Posterior vena cava (tissue), 2 donors: ENCODE data around the gene SAMD11. TPM values are rescaled to one million over a fixed set of nuclear protein-coding genes. Genes with fewer than 3 reads are reported as not detected.
"Not testable (repeated sequence)": the region's sequence is repeated elsewhere in the genome, so short reads cannot be mapped to it uniquely, and the experiment has no call there.

ENCODE experiments used
- DNase-seq: peaks from one replicate; pipeline ENCODE4 v3.0.0-alpha.2; 2020; ENCODE audit warnings: low spot score
- intact Hi-C, 2 donors: fragments of 100-400 bp; cut with DNase I; formaldehyde crosslinking; loops; one replicate each; pipeline versions ENCODE4 v1.14.1 to v1.14.2; 2022 to 2023
- total RNA-seq, 2 donors: library from RNA; stranded (reverse); fragmentation: NEBNext Ultra II Directional; extraction: Animal tissue kit (Norgen Biotek cat#: 25700); gene quantifications; one replicate each; pipeline ENCODE4 v1.2.1, GENCODE V29; 2021
- donor health status: DM: yes; HTN: yes; CAD: no.
- donor health status: DM: yes; HTN: yes; CAD: no.

SAMD11 gene
- total RNA-seq, 2 donors from 2014 or later: 16.5 to 38.0 TPM

DNA sequence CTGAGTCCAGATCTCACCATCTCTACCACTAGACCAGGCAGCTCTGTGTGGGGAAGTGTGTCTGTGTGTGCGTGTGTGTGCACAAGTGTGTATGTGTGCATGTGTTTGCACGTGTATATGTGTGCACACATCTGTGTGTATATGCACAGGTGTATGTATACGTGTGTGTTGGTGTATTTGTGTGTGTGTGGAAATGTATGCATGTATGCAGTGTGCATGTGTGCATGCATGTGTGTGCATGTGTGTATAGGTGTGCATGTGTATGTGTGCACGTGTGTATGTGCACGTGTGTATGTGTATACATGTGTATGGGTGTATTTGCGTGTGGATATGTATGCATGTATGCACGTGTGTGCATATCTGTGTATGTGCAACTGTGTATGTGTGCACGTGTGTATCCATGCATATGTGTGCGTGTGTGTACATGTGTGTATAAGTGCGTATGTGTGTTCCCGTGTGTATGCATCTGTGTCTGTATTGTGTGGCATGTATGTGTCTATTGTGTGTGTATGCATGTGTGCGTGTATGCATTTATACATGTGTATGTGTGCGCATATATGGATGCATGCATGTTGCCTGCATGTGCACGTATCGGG is 45.6 kb downstream of the SAMD11 start:
- intact Hi-C loops: no loop called here

DNA sequence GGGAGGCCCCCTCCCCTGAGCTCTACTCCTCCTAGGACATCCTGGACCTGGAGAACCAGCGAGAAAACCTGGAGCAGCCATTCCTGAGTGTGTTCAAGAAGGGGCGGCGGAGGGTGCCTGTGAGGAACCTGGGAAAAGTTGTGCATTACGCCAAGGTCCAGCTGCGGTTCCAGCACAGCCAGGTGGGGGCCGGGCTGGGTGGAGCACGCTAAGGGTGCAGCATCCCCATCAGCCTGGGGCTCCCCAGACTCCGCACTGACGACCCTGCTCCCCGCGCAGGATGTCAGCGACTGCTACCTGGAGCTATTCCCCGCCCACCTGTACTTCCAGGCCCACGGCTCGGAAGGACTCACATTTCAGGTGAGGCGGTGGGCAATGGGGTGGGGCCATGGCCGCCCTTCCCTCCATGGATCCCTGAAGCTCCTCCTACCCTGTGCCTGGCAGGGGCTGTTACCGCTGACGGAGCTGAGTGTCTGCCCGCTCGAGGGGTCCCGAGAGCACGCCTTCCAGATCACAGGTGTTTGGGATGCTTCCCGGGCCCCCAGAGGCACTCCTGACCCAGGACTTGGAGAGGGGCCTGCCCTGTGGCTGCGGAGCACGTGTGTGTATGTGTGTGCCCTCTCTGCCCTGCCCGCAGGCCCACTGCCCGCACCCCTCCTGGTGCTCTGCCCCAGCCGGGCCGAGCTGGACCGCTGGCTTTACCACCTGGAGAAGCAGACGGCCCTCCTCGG is 46.7 kb downstream of the SAMD11 start:
- intact Hi-C loops: no loop called here
- no peak for DNase-seq

More for the DNA sequence above, 45.6 kb downstream of the SAMD11 start:
- no peak for DNase-seq

- no peak for DNase-seq
- intact Hi-C loops: no loop called here
These were observed 47.4 kb downstream of the SAMD11 start for GRCh38 chr1:970973-971730.

DNA sequence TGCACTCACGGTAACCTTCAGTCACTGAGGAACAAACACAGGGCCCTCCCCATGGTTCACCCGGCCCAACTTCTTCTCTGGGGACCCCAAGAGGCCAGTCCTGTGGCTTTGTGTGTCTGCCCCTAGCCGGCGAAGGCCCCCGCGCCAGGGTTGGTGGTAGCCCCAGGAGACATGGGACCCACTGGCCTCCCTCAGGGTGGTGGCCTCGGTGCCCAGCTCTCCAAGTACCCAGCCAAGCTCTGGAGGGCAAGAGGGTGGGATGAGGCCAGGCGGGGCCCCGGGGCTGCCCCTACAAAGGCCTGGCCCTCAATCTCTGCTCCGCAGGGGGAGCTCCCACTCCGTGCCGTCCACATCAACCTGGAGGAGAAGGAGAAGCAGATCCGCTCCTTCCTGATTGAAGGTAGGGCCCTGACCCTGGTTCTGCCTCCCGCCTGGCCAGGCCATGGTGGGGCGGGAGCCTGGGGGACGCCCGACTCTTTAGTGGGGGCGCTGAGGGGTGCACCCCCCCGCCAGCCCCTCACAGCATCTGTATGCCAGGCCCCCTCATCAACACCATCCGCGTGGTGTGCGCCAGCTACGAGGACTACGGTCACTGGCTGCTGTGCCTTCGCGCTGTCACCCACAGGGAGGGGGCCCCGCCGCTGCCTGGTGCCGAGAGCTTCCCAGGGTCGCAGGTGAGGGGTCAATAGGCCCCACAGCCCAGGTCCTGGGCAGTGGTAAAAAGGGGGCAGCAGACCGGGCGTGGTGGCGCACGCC is 48.2 kb downstream of the SAMD11 start:
- intact Hi-C loops: no loop called here
- DNase-seq: no peak

- intact Hi-C loops: no loop called here
- no peak for DNase-seq
These were observed 49.2 kb downstream of the SAMD11 start for GRCh38 chr1:972726-973458.

GRCh38 chr1:973459-974292 is 50.0 kb downstream of the SAMD11 start:
- intact Hi-C loops: no loop called here
- DNase-seq: no peak

DNA sequence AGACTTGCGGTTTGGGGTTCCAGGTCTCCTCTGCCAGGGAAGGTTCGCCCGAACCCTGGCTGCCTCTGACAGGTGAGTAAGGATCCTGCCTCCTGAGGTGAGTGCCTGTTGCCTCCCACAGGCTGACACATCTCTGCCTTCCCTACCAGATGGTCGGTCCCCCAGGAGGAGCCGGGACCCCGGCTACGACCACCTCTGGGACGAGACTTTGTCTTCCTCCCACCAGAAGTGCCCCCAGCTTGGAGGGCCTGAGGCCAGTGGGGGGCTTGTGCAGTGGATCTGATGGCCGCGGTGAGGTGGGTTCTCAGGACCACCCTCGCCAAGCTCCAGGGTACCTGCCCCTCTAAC is 50.5 kb downstream of the SAMD11 start:
- intact Hi-C loops: no loop called here
- DNase-seq: no peak

DNA sequence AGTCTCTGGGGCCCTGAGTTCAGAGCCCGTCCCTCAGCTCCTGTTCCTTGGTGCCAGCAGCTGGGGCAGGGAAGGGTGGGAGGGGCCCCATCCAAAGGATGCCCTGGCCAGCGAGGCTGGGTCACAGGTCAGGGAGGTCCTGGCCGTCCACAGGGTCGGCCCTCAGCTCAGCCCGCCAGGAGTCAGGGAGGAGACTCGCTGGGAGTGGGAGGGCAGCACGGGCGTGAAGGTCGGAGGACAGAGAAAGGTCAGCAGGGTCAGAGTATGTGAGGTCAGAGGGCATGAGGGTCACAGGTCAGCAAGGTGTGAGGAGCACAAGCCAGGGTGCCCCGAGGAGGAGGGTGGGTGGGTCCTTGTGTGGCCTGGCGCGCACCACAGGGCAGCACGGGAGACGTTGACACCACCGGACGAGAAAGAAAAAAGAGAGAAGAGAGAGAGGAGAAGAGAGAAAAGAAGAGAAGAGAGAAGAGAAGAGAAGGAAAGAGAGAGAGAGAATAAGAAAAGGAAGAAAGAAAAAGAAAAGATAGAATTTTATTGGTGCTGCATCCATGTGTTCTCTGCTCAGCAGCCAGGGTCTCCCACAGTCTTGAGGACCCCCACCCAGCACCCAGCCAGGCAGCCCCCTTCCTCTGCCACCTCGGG is 51.1 kb downstream of the SAMD11 start:
- DNase-seq: no peak
- intact Hi-C loops: no loop called here

GRCh38 chr1:975365-975764 is 51.6 kb downstream of the SAMD11 start:
- DNase-seq: no peak

GRCh38 chr1:975896-976683 is 52.4 kb downstream of the SAMD11 start:
- intact Hi-C loops: no loop called here
- no peak for DNase-seq

More at GRCh38 chr1:975365-975764, 51.6 kb downstream of the SAMD11 start:
- intact Hi-C loops: no loop called here

DNA sequence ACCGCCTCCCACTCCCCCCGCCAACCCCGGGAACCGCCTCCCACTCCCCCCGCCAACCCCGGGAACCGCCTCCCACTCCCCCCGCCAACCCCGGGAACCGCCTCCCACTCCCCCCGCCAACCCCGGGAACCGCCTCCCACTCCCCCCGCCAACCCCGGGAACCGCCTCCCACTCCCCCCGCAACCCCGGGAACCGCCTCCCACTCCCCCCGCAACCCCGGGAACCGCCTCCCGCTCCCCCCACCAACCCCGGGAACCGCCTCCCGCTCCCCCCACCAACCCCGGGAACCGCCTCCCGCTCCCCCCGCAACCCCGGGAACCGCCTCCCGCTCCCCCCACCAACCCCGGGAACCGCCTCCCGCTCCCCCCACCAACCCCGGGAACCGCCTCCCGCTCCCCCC is 53.1 kb downstream of the SAMD11 start:
- intact Hi-C loops, DNase-seq: not testable (repeated sequence)

DNA sequence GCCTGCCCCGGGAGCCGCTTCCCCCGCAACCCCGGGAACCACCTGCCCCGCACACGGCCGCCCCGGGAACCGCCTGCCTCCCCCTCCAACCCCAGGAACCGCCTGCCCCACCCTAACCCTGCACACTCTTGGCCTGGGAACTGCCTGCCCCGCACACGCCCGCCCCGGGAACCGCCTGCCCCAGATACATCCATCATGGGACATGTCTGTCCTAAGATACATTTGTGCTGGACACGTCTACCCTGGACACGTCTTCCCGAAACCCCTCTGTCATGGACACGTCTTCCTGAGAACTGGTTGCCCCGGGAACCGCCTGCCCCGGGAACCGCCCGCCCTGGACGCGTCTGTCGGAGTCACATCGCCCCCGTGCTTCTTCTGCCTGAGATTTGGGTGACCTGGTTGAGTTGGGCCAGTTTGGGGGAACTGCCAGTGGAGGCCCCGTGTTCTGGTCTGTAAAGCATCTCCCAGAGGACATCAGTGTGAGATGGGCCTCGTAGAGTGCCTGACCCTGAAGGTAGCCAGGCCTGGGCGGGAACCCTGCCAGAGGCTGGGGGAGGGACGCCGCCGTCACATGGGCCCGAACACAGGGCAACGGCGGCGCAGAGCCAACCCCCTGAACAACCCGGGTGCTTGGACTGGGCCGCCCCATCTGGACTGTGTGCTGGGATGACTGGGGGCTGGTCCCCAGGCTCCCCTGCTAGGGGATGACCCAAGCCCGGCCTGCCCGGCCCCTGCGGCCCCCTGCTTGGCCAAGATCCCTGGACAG is 54.5 kb downstream of the SAMD11 start:
- intact Hi-C loops: no loop called here
- DNase-seq: no peak

GRCh38 chr1:978835-979743 is 55.4 kb downstream of the SAMD11 start:
- intact Hi-C loops: no loop called here
- DNase-seq: no peak

- intact Hi-C loops: loop anchor here in 1 of 2 donors (5.0 kb wide), 1 partner anchor 83 kb away; no protein-coding TSS in a partner anchor
- no peak for DNase-seq
These were observed 56.0 kb downstream of the SAMD11 start for GRCh38 chr1:979744-980072.

- no peak for DNase-seq
- intact Hi-C loops: loop anchor here in 1 of 2 donors (5.0 kb wide), 1 partner anchor 82 kb away; no protein-coding TSS in a partner anchor
These were observed 56.4 kb downstream of the SAMD11 start for GRCh38 chr1:980137-980571.
